ENCODE measurements around the gene LMTK2.

The LMTK2 gene

GRCh38 chr7:98196706-98197605 lies 90.3 kb downstream of the LMTK2 start:
- peak overlapping the region; percentile 48 for H3K27ac ChIP-seq
- TF ChIP-seq CTCF (conservative IDR thresholded peaks at IDR 0.05), result no peak
- TF ChIP-seq ZFX (IDR thresholded peaks at IDR 0.05), result no peak

GRCh38 chr7:98199131-98199530 lies 92.5 kb downstream of the LMTK2 start:
- no peak for TF ChIP-seq CTCF (conservative IDR thresholded peaks at IDR 0.05)
- no peak for TF ChIP-seq ZFX (IDR thresholded peaks at IDR 0.05)
- H3K27ac ChIP-seq, result no peak overlapping the region

- no peak overlapping the region for H3K27ac ChIP-seq
- TF ChIP-seq ZFX (IDR thresholded peaks at IDR 0.05) (no peak), CTCF (conservative IDR thresholded peaks at IDR 0.05) (no peak)
Measured at GRCh38 chr7:98200364-98200763, 93.7 kb downstream of the LMTK2 start.

GRCh38 chr7:98202367-98203195 lies 95.9 kb downstream of the LMTK2 start:
- no peak overlapping the region for H3K27ac ChIP-seq
- TF ChIP-seq CTCF (conservative IDR thresholded peaks at IDR 0.05), result no peak
- TF ChIP-seq ZFX (IDR thresholded peaks at IDR 0.05), result no peak

- H3K27ac ChIP-seq, result no peak overlapping the region
Measured at GRCh38 chr7:98203261-98203963, 96.8 kb downstream of the LMTK2 start.

GRCh38 chr7:98203964-98204605 lies 97.4 kb downstream of the LMTK2 start:
- H3K27ac ChIP-seq, result no peak overlapping the region
- no peak for TF ChIP-seq CTCF (conservative IDR thresholded peaks at IDR 0.05)
- no peak for TF ChIP-seq ZFX (IDR thresholded peaks at IDR 0.05)

More at GRCh38 chr7:98203261-98203963, 96.8 kb downstream of the LMTK2 start:
- TF ChIP-seq CTCF (conservative IDR thresholded peaks at IDR 0.05) (no peak), ZFX (IDR thresholded peaks at IDR 0.05) (no peak)

Measured in C4-2B (cell line).